GM19035 (cell line): ENCODE results near the gene KRT76.

ENCODE experiments used
- ATAC-seq: cut with Tn5 transposase; IDR thresholded peaks from one replicate; pipeline ENCODE4 v1.9.1; 2021; ENCODE audit not compliant: unreplicated experiment

Gene KRT76

GRCh38 chr12:52784909-52785308 lies 7.8 kb upstream of the KRT76 start:
- ATAC-seq: no peak

GRCh38 chr12:52783563-52784316 lies 6.6 kb upstream of the KRT76 start:
- no peak for ATAC-seq

DNA sequence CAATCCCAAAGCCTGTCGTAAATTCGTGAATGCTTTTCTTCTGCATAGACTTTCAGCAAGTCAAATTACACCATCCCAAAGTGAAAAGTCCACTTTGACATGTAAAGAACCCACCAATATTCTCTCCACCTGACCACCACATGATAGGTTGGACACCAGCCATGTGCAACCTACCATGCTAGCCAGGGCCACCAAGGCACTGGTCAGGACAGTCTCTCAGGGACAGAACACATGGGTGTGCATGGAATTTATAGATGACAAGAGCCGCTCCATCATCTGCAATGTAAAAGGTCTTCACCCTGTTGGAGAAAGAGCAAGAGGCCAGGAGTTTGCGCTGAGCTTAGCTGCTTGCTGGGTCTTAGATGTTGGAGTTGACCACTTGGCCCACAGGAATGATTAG lies 5.4 kb upstream of the KRT76 start:
- no peak for ATAC-seq

DNA sequence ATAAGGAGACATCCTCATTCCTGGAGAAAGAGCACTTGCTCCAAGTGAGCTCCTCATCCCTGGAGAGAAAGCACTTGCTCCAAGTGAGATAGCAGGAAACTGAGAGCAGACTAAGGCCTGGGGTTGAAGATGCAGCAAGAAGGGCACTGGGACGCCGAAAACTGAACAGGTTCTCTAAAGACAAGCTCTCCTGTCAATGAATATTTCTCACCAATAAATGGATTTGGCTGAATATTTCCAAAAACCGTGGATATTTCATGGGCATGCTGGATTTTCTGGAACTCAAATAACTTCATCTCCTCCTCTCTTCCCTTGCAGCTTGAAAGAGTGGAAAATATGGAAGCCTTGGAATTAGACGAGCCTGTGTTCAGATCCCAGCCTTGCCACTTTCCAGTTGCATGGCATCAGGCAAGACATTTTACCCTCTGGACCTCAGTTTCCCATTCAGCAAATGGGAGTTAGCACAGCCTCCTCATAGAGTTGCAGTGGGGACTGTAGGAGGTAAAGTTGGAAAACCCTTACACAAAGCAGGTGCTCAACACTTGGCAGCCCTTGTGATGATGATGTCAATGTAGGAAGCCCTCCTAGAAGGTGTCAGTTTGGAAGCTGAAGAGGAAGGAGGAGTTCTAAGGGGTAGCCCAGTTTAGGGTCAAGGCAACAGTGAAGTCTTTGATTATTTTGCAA lies 4.4 kb upstream of the KRT76 start:
- no peak for ATAC-seq

- ATAC-seq: no peak
Observed at GRCh38 chr12:52779914-52780313, 2.8 kb upstream of the KRT76 start.

GRCh38 chr12:52778833-52779232 lies 1.7 kb upstream of the KRT76 start:
- ATAC-seq: no peak

DNA sequence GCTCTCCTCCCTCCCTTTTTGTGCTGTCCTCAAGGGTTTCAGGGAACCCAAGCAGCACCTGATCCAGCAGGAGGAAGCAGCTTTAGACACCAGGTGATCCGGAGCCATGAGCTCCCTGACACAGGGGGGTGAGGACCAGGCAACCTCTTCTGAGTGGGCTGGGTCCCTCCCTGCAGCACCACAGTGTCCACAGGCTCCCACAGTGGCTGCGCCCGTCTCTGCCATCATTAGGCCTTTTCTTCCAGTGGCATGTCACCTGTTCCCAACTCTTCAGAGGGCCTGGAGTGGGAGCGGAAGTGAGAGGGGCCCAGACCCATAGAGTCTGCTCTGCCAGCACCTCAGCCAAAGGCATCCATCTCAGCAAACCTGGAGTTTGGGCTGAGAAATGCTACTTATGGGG lies 421 bp upstream of the KRT76 start:
- ATAC-seq: no peak

DNA sequence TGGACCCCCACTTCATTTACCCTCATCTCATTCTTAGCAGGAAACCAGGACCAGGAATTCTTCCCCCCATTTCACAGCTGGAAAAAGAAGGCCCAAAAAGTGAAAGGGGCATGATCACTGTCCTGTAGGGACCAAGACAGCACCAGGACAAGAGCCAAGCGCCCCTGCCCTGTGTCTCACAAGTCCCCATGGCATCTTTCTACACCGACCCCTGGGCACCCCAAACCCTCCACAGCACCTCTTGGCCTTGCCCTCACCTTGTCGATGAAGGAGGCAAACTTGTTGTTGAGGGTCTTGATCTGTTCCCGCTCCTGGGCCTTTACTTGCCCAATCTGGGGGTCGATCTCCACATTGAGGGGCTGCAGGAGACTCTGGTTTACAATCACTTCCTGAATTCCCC lies 710 bp downstream of the KRT76 start:
- ATAC-seq: no peak

GRCh38 chr12:52774629-52775250 lies 2.4 kb downstream of the KRT76 start:
- no peak for ATAC-seq

- ATAC-seq: no peak
Observed at GRCh38 chr12:52772772-52773171, 4.4 kb downstream of the KRT76 start.

- ATAC-seq: no peak
Observed at GRCh38 chr12:52772188-52772587, 5.0 kb downstream of the KRT76 start.

GRCh38 chr12:52771505-52771904 lies 5.6 kb downstream of the KRT76 start:
- ATAC-seq: no peak

DNA sequence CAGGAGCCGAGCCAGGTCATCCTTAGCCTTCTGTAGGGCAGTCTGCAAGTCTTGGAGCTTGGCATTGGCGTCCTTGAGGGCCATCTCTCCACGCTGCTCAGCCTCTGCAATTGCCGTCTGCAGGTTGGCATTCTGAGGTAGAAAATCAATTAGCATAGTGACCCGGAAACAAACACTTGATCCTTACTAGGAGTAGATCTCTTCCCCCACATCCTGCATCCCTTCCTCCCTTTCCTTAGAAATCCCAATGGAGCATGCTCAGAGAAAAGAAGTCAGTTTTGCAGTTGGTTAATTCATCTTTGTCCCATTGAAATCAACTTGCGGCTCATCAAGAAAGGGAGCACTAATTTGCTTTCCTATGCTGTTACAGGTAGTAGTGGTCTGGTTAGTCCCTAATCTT lies 6.1 kb downstream of the KRT76 start:
- no peak for ATAC-seq

DNA sequence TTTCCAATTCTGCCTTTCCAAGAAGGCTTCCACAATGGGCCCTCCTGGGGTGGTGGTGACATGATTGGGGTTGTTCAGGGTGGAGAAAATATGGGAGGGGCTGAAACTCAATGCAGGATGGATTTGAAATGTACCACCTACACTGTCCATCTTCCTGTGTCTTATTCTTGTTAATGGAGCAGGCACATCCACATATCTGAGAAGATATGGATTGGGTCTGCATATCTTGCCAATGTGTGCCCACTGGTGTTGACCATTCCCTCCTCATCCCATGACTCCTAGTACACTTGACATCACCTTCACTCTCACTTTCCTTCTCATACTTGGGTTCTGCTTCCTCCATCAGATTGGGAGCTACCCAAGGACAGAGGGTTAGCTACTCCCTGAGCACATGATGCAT lies 7.2 kb downstream of the KRT76 start:
- ATAC-seq: no peak

DNA sequence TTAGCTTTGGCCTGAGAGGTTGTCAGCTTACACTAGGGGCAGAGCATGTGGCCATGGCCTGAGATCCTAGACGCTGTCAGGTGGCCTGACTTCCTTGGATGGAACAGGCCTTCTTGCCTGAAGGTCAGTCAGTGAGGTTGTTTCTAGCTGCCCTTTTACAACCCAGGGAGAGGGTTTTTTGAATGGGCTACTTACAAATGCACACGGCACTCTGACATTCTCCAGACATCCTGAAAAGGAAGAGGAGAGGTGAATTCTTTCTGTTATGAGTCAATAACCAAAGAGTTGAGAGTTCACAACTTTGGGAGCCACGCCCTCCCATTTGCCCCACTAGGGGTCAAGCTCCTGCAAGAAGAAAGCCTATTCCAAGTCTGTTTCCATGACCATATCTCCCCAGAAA lies 7.8 kb downstream of the KRT76 start:
- ATAC-seq: no peak

DNA sequence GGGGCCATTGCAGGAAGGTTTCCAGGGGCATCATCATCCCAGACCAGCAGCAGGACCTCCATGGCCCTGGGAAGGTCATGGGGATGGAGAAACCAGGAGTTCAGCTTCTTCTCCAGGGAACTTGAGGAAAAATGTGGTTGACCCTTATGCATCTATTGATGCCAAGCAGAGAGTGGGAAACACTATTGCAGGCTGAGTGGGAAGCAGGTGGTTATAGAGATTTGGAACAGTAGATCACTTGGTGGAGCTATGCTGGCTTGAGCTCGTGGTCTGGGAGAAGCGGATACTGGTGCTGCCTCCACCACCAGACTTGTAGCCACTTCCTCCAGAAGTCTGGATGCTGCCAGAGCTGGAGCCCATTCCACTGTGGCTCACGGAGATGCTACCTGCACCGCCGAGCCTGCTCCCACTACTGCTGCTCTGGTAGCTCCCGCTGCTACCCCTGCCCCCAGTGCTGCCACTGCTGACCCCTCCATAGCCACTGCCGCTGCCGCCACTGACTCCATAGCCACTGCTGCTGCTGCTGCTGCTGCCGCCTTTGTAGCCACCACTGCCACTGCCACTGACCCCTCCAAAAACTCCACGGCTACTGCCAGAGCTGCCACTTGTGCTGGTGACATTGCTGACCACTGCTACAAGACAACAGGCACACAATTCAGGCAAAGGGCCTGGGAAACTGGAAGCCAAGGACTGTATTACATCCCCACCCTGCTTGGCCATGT lies 8.5 kb downstream of the KRT76 start:
- ATAC-seq: no peak

- no peak for ATAC-seq
Observed at GRCh38 chr12:52767427-52767826, 9.7 kb downstream of the KRT76 start.

DNA sequence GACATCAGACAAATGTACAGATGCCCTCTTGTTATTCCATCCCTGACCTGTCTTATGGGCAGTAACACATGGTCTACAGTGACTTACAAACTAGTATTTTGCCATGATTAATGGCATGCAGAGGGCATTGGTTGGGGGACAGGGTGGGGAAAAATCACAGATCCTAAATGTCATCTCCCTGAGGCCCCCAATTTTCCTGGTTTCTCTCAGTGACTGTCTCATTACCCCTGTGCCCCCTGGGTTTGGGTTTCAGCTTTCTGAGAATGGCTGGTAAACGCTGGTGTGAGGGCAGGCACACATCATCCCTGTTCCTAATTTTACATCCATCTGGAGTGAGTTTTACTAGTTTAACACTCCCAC lies 10.1 kb downstream of the KRT76 start:
- no peak for ATAC-seq

- ATAC-seq: no peak
Observed at GRCh38 chr12:52766351-52767019, 10.7 kb downstream of the KRT76 start.

- no peak for ATAC-seq
Observed at GRCh38 chr12:52765702-52766101, 11.4 kb downstream of the KRT76 start.

DNA sequence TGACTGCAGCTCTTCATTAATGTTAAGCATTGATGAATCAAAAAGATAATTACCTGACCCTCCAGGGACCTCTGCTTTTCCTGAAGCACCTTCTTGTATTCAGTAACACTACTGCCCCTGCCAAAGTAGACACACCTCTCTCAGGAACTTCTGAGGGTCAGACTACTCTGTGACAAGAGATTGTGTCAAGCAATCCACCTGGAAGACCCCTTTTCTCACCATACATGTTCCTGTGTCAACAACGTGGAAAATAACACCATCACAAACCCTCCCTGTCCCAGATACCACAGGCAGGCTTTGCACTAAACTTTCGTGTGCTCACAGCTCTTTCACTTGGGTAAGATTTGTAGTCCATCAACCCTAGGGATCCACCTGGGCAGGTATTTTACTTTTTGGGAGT lies 13.2 kb downstream of the KRT76 start:
- no peak for ATAC-seq
